Mucosa of rectum (tissue), 2 donors: ENCODE results near the gene TMEM14A.
"Not testable (repeated sequence)": the region's sequence is repeated elsewhere in the genome, so short reads cannot be mapped to it uniquely, and the experiment has no call there.

Experiments
- H3K27ac ChIP-seq, 2 donors: one replicate each; pipeline ENCODE4 v1.7.0; 2013; ENCODE audit warnings: inconsistent platforms in 2 of 2, low read depth in 2 of 2, low read length in 2 of 2
- H3K27me3 ChIP-seq, 2 donors: one replicate each; pipeline ENCODE4 v1.7.0; 2013; ENCODE audit warnings: low read length in 2 of 2; ENCODE audit not compliant: control insufficient read depth in 2 of 2, insufficient read depth in 2 of 2
- H3K36me3 ChIP-seq, 2 donors: one replicate each; pipeline ENCODE4 v1.7.0; 2013; ENCODE audit warnings: low read length in 2 of 2; ENCODE audit not compliant: control insufficient read depth in 2 of 2, insufficient read depth in 2 of 2
- H3K4me1 ChIP-seq, 2 donors: one replicate each; pipeline ENCODE4 v1.7.0; 2013; ENCODE audit warnings: low read length in 2 of 2, mild to moderate bottlenecking in 1 of 2; ENCODE audit not compliant: control insufficient read depth in 2 of 2, insufficient read depth in 2 of 2
- H3K4me3 ChIP-seq, 2 donors: one replicate each; pipeline ENCODE4 v1.7.0; 2013; ENCODE audit warnings: low read length in 2 of 2
- H3K9ac ChIP-seq, 2 donors: one replicate each; pipeline ENCODE4 v1.7.0; 2013; ENCODE audit warnings: low read length in 2 of 2, low read depth in 1 of 2, mild to moderate bottlenecking in 1 of 2
- H3K9me3 ChIP-seq, 2 donors: one replicate each; pipeline ENCODE4 v1.7.0; 2013; ENCODE audit warnings: low read length in 2 of 2; ENCODE audit not compliant: control insufficient read depth in 2 of 2
- donor health status: healthy.
- donor health status: Normal muscosa, but diverticular disease.

The TMEM14A gene

DNA sequence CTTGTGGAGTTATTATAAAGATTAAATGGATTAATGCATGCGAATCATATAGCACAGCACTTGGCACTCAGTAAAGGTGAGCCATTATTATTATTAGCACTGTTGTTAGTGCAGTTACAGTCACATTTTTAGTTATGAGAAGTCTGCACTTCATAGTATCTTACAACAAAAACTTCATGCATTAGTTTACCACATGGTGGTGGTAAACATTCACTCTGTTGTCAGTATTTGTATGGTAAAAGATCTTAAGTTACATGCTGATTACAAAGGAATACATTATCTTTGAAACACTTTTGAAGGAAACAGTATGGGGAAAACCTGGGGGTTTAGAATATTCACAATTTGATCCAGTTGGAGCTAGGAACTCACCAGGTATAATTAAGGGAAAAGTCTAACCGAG, 20.8 kb downstream of the TMEM14A start:
- Histone ChIP-seq H3K27me3 (no peaks in the 10 kb centered on the region), H3K4me1 (no peaks in the 10 kb centered on the region), H3K27ac (no peak overlapping the region), H3K36me3 (no peaks in the 10 kb centered on the region), H3K9me3 (no peaks in the 10 kb centered on the region), H3K4me3 (no peak overlapping the region), H3K9ac (no peak overlapping the region)

DNA sequence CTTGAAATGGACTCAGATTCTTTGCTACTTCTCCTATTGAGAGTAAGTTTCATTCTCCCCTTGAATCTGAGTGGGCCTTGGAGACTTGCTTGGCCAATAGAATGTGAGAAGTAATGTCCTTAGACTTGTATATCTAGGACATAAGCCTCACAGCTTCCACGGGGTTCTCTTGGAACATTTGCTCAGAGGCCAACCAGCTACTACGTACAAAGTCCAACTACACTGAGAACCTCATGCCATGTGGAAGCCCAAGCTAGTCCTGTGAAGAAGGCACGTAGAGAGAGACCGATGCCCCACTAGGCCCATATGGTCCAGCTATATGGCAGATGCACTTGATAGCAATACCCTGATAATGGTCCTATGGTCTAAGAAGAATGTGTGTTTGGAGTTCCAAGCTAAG, 22.9 kb downstream of the TMEM14A start:
- H3K27ac ChIP-seq, result no peak overlapping the region

DNA sequence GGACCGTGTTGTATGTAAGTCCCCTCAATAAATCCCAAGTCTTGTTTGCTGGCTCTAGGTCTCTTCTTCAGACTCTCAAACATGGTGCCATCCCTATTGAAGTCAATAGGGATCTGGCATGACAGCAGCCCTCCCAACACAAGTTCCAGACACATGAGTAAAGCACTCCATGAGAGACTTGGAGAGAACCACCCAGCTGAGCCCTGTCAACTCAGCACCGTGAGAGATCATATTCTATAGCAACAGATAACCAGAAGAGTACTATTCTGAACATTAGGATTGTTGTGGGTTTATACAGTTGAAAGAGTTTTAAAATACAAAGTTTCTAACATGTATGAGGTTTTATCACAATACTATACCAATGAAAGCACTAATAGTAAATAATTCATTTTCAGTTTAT, 23.5 kb downstream of the TMEM14A start:
- H3K4me1 ChIP-seq, result no peaks in the 10 kb centered on the region
- no peak overlapping the region for H3K27ac ChIP-seq
- H3K27me3 ChIP-seq, result no peaks in the 10 kb centered on the region
- no peak overlapping the region for H3K4me3 ChIP-seq
- no peaks in the 10 kb centered on the region for H3K36me3 ChIP-seq
- H3K9ac ChIP-seq, result no peak overlapping the region
- H3K9me3 ChIP-seq, result no peaks in the 10 kb centered on the region

More for the DNA sequence above, 22.9 kb downstream of the TMEM14A start:
- H3K9me3 ChIP-seq, result no peaks in the 10 kb centered on the region
- H3K36me3 ChIP-seq, result no peaks in the 10 kb centered on the region
- no peak overlapping the region for H3K4me3 ChIP-seq
- H3K9ac ChIP-seq, result no peak overlapping the region
- H3K27me3 ChIP-seq, result no peaks in the 10 kb centered on the region
- no peaks in the 10 kb centered on the region for H3K4me1 ChIP-seq

DNA sequence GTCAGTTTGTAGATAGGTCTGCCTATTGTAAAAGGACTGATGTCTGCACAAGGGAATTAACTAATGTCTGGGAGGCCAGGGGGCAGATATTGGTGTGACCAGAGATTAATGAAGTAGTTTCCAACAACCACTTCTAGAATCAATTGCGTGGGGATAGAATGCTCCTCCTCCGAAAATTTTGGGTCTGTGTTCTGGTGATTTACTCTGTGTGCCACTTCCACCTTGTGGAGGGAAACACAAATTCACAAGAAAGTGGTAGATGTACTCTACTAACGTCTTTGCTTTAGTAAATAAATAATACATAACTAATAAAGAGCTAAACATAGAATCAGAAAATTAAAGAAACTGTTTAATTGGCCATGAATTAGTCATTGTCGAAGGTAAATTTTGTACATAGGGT, 25.5 kb downstream of the TMEM14A start:
- Histone ChIP-seq H3K9ac (no peak overlapping the region), H3K36me3 (no peaks in the 10 kb centered on the region), H3K27me3 (no peaks in the 10 kb centered on the region), H3K4me3 (no peak overlapping the region), H3K4me1 (no peaks in the 10 kb centered on the region), H3K9me3 (no peaks in the 10 kb centered on the region), H3K27ac (no peak overlapping the region)

DNA sequence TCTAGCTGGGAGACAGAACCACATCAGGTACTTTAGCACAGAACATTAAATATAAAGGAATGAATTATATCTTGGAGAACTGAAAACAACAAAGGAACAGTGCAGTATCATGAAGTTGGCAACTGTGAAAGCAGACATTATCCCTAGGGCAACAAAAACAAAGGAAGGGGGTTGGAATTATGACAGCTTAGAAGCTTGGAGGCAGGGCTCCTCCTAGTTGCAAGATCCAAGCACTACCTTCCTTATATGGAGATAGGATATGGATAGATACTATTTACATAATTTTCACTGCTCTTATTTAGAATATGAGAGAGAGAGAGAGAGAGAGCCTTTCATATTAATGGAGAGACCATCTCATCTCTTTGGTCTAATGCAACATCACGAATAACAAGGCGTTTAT, 27.0 kb downstream of the TMEM14A start:
- Histone ChIP-seq H3K27me3 (no peaks in the 10 kb centered on the region), H3K9me3 (no peaks in the 10 kb centered on the region), H3K36me3 (no peaks in the 10 kb centered on the region), H3K4me1 (no peaks in the 10 kb centered on the region), H3K4me3 (no peak overlapping the region), H3K27ac (no peak overlapping the region), H3K9ac (no peak overlapping the region)

DNA sequence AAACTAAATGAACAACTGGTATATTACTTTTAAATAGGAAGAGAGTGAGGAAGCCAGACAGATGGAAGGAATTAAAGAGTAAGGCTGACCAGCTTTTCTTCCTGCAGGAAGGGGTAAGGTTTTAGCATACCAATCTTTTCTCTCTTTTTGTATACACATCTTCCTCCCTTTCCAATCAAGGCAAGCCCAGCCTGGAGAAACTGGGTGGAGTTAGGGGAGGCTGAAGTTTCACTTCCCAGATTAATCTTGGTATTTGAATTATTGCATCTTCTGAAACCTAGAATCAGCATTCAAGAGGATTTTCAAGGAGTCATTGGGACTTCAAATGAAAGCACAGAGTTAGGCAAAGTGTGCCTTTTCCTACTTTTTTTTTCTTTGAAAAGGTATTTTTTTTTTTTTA, 33.1 kb downstream of the TMEM14A start:
- H3K27ac ChIP-seq, result no peak overlapping the region
- no peak overlapping the region for H3K4me3 ChIP-seq
- H3K9ac ChIP-seq, result no peak overlapping the region
- no peaks in the 10 kb centered on the region for H3K27me3 ChIP-seq
- no peaks in the 10 kb centered on the region for H3K9me3 ChIP-seq
- no peaks in the 10 kb centered on the region for H3K36me3 ChIP-seq
- no peaks in the 10 kb centered on the region for H3K4me1 ChIP-seq

DNA sequence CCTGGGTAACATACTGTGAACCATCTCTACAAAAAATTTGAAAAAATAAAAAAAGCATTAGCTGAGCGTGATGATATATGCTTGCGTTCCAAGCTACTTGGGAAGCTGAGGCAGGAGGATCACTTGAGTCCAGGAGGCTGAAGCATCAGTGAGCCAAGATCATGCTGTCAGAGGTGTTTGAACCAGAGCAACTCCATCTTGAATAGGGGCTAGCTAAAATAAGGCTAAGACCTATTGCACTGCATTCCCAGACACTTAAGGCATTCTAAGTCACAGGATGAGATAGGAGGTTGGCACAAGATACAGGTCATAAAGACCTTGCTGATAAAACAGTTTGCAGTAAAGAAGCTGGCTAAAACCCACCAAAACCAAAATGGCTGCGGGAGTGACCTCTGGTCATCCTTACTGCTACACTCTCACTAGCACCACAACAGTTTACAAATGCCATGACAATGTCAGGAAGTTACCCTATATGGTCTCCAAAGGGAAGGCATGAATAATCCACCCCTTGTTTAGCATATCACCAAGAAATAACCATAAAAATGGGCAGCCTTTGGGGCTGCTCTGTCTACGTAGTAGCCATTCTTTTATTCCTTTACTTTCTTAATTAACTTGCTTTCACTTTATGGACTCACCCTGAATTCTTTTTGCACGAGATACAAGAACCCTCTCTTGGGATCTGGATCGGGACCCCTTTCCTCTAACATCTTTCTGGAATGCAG, 34.0 kb downstream of the TMEM14A start:
- not testable (repeated sequence) for H3K4me1 ChIP-seq, H3K27ac ChIP-seq, H3K27me3 ChIP-seq, H3K9me3 ChIP-seq, H3K36me3 ChIP-seq, H3K4me3 ChIP-seq, H3K9ac ChIP-seq

DNA sequence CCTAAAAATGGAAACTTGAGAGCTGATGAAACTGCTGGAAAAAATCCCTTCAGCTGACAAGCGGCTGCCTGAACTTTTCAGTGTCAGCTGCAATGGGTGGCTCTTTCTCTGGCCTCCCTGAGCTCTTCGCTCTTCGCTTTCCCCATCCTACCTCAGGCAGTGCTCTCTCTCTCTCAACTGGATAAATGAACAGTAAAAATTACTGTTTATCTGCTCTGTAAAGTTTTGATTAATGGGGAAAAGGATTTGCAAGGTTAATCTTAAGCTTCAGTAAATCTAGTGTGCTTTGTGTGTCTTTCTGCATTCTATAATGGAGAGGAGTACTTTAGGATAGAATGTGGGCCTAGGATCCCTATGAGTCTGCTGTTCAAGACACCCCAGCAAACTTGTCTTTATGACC, 35.1 kb downstream of the TMEM14A start:
- Histone ChIP-seq H3K9ac (no peak overlapping the region), H3K27me3 (no peaks in the 10 kb centered on the region), H3K9me3 (peaks cover 0 to 1% of the 10 kb centered on the region in 2 donors), H3K27ac (no peak overlapping the region), H3K4me3 (no peak overlapping the region), H3K4me1 (no peaks in the 10 kb centered on the region), H3K36me3 (no peaks in the 10 kb centered on the region)

DNA sequence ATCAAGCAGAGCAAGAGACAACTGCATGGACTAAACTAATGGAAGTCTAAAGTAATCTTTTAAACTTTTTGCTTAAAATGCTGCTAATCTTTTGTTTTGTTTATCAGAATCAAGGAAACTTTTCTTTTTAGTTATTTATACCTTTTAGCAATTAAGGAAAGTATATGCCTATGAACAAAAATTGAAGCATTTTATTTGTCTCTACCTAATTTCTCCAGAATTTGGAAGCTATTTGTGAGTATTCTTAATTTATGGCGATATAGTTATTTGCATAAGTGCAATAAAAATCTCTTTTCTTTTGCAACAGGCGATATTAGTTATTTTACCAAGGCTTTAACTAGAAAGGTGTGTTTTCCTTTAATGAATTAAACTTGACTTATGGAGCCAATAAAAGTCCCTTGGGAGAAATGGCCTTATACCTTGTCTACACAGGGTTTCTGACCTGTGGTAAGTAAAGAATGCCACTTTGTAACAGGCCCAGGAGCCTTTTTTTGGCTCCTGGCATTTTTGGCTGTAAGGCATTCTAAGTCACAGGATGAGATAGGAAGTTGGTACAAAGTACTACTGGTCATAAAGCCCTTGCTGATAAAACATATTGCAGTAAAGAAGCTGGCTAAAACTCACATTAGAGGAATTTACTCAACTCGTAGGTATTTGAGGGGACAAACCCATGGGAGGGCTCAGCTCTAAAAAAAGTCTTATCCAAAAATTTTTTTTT, 37.2 kb downstream of the TMEM14A start:
- Histone ChIP-seq H3K9ac (no peak overlapping the region), H3K4me3 (no peak overlapping the region), H3K9me3 (peaks cover 0 to 1% of the 10 kb centered on the region in 2 donors), H3K27me3 (no peaks in the 10 kb centered on the region), H3K27ac (no peak overlapping the region), H3K4me1 (no peaks in the 10 kb centered on the region), H3K36me3 (no peaks in the 10 kb centered on the region)

DNA sequence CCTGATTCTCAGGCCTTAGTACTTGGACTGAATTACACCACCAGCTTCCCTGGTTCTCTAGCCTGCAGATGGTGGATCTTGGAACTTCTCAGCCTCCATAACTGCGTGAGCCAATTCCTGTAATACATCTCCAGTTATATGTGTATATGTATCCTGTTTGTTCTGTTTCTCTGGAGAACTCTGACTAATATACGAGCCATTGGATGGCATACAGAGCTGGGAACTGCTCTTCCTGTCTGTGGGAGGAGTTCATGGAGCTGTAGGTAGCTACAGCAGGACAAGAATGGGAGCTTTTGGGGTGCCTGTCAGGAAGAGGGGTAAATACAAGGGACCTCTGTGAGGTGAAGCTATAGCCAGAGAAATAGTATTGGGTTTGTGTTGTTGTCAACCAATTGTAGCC, 41.2 kb downstream of the TMEM14A start:
- H3K4me3 ChIP-seq, result no peak overlapping the region
- H3K27me3 ChIP-seq, result no peaks in the 10 kb centered on the region
- H3K9me3 ChIP-seq, result peaks cover 0 to 1% of the 10 kb centered on the region in 2 donors
- no peak overlapping the region for H3K9ac ChIP-seq
- no peaks in the 10 kb centered on the region for H3K36me3 ChIP-seq
- no peak overlapping the region for H3K27ac ChIP-seq
- no peaks in the 10 kb centered on the region for H3K4me1 ChIP-seq
